Neuron (in vitro differentiated cells): ENCODE measurements around the gene MCFD2.

Source experiments
- H2AFZ ChIP-seq: one replicate; pipeline ENCODE4 v1.6.1; 2013; ENCODE audit warnings: low read depth, mild to moderate bottlenecking, inconsistent platforms, low read length, moderate library complexity
- H3K27me3 ChIP-seq: one replicate; pipeline ENCODE4 v1.6.1; 2013; ENCODE audit warnings: low read length; ENCODE audit not compliant: insufficient read depth
- H3K36me3 ChIP-seq: one replicate; pipeline ENCODE4 v1.6.1; 2013; ENCODE audit warnings: low read length; ENCODE audit not compliant: insufficient read depth
- H3K4me1 ChIP-seq: one replicate; pipeline ENCODE4 v1.6.1; 2013; ENCODE audit warnings: low read length; ENCODE audit not compliant: insufficient read depth
- H3K4me3 ChIP-seq: 2 replicates; pipeline ENCODE4 v1.5.1; 2013; ENCODE audit warnings: mild to moderate bottlenecking, low read length, moderate library complexity
- H3K9me3 ChIP-seq: one replicate; pipeline ENCODE4 v1.6.1; 2013; ENCODE audit warnings: low read length

Gene MCFD2

GRCh38 chr2:46925474-46926351, 10.1 kb upstream of the MCFD2 start:
- Histone ChIP-seq H3K36me3 (no peaks in the 10 kb centered on the region), H3K4me3 (no peak overlapping the region), H2AFZ (no peak overlapping the region)

DNA sequence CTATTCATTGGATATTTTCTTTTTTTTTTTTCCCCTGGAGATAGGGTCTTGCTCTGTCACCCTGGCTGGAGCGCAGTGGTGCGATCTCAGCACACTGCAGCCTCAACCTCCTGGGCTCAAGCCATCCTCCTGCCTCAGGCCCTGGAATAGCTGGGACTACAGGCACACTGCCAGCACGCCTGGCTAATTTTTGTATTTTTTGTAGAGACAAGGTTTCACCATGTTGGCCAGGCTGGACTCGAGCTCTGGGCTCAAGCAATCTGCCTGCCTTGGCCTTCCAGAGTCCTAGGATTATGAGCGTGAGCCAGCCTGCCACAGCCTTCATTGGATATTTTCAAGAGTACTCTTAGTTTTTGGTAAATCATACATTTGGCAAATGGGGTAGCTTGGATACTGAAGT, 9.0 kb upstream of the MCFD2 start:
- no peaks in the 10 kb centered on the region for H3K4me1 ChIP-seq
- H3K9me3 ChIP-seq, result peaks cover 21% of the 10 kb centered on the region
- no peaks in the 10 kb centered on the region for H3K36me3 ChIP-seq
- no peak overlapping the region for H3K4me3 ChIP-seq
- H2AFZ ChIP-seq, result no peak overlapping the region
- no peaks in the 10 kb centered on the region for H3K27me3 ChIP-seq

More at GRCh38 chr2:46925474-46926351, 10.1 kb upstream of the MCFD2 start:
- H3K27me3 ChIP-seq, result no peaks in the 10 kb centered on the region
- H3K9me3 ChIP-seq, result peaks cover 21% of the 10 kb centered on the region
- no peaks in the 10 kb centered on the region for H3K4me1 ChIP-seq

DNA sequence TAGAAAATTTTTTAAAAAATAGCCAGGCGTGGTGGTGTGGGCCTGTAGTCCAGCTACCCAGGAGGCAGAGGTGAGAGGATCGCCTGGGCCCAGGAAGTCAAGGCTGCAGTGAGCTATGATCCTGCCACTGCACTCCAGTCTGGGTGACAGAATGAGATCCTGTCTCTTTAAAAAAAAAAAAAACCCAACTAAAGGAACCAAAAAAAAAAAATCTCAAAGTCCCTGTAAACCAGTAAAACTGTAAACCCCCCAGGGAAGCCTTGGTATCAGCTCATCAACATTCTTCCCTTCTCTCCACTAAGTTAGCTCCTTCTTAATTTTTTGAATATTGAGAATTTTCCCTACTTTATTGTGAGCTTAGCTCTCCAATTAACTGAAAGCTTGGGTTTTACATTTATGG, 8.4 kb upstream of the MCFD2 start:
- Histone ChIP-seq H3K4me3 (no peak overlapping the region), H3K4me1 (no peaks in the 10 kb centered on the region), H2AFZ (no peak overlapping the region), H3K9me3 (peaks cover 21% of the 10 kb centered on the region), H3K36me3 (peaks cover 2% of the 10 kb centered on the region), H3K27me3 (no peaks in the 10 kb centered on the region)

DNA sequence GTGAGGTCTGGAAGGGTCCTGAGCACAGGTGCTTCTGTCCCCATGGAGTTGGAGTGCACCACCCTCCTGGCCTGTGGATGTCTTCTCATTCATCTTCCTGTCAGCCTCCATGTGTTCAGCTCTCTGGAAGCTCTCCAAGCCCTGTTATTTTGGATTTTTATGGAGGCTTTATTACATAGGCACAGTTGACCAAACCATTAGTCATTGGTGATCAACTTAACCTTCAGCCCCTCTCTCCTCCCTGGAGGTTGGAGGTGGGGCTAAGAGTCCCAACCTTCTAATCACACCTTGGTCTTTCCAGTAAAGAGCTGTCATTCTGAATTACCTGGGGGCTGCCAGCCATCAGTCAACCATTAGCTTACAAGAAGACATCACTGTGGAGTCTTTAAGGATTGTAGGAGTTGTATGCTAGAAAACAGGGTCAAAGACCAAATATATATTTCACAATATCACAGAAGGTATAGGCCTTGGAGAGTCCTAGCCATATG, 7.5 kb upstream of the MCFD2 start:
- H3K9me3 ChIP-seq, result peaks cover 16% of the 10 kb centered on the region
- H3K27me3 ChIP-seq, result no peaks in the 10 kb centered on the region
- no peak overlapping the region for H2AFZ ChIP-seq
- H3K4me1 ChIP-seq, result no peaks in the 10 kb centered on the region
- no peak overlapping the region for H3K4me3 ChIP-seq
- H3K36me3 ChIP-seq, result peaks cover 2% of the 10 kb centered on the region

GRCh38 chr2:46922606-46923005, 7.0 kb upstream of the MCFD2 start:
- Histone ChIP-seq H3K36me3 (peaks cover 2% of the 10 kb centered on the region), H3K9me3 (peaks cover 13% of the 10 kb centered on the region), H3K4me3 (no peak overlapping the region), H3K27me3 (no peaks in the 10 kb centered on the region), H3K4me1 (no peaks in the 10 kb centered on the region), H2AFZ (no peak overlapping the region)

DNA sequence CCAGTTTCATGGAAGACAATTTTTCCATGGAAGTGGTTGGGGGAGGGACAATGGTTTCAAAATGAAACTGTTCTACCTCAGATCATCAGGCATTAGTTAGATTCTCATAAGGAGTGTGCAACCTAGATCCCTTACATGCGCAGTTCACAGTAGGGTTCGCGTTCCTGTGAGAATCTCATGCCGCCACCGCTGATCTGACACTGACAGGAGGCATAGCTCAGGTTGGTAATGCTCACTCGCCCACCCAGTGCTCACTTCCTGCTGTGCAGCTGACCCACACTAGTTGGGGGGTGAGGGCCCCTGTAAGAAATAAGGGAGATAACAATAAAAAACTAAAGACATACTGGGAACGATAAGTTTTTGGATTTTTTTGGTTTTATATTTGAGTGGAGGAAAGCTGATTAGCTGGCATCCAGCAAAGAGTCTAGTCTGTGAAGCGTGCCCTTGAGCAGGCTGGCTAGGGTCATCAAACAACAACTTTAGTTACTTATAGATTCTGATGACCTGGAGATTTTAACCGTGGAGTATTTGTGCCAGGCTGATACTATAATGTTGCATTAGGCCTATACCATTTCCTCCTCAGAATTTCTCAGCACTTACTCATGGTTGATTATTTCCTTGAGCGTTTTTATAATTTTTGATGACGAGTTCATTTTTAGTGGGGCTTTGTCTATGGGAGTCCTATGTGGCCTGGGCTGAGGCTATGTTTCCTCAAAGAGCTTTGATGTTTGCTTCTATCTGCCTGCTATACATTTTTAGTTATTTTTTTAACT, 6.3 kb upstream of the MCFD2 start:
- no peak overlapping the region for H2AFZ ChIP-seq
- H3K4me1 ChIP-seq, result peaks cover 5% of the 10 kb centered on the region
- no peak overlapping the region for H3K4me3 ChIP-seq
- H3K36me3 ChIP-seq, result peaks cover 2% of the 10 kb centered on the region
- H3K9me3 ChIP-seq, result peaks cover 10% of the 10 kb centered on the region
- no peaks in the 10 kb centered on the region for H3K27me3 ChIP-seq

DNA sequence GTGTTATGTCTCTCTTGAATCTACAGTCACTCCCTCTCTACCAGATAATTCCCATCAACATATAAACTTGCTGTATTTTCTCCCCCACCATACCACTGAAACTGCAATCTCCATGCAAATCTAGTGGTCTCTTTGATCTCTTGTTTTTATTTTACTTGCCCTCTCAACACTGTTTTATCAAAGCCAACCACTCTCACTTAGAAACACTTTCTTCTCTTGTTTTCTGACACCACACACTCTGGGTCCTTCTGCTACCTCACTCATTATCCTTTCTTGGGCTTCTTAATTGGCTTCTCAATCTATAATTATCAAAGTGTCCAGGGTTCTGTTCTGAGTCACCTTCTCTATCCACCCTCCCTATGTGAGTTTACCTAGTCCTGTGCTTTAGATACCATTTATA, 2.0 kb upstream of the MCFD2 start:
- peak overlapping the region; percentile 9 for H3K4me3 ChIP-seq
- no peaks in the 10 kb centered on the region for H3K27me3 ChIP-seq
- no peak overlapping the region for H2AFZ ChIP-seq
- no peaks in the 10 kb centered on the region for H3K9me3 ChIP-seq
- peaks cover 15% of the 10 kb centered on the region for H3K4me1 ChIP-seq
- peaks cover 5% of the 10 kb centered on the region for H3K36me3 ChIP-seq

GRCh38 chr2:46915811-46916630, 415 bp upstream of the MCFD2 start:
- peaks cover 15% of the 10 kb centered on the region for H3K4me1 ChIP-seq
- H3K4me3 ChIP-seq, result peak overlapping the region; percentile 83
- H3K9me3 ChIP-seq, result no peaks in the 10 kb centered on the region
- peak overlapping the region; percentile 67 for H2AFZ ChIP-seq
- H3K27me3 ChIP-seq, result no peaks in the 10 kb centered on the region
- peaks cover 8% of the 10 kb centered on the region for H3K36me3 ChIP-seq

GRCh38 chr2:46914578-46915230, 902 bp downstream of the MCFD2 start:
- Histone ChIP-seq H3K4me1 (peaks cover 15% of the 10 kb centered on the region), H2AFZ (peak overlapping the region; percentile 66), H3K4me3 (peak overlapping the region; percentile 83), H3K36me3 (peaks cover 17% of the 10 kb centered on the region), H3K27me3 (no peaks in the 10 kb centered on the region), H3K9me3 (no peaks in the 10 kb centered on the region)

- Histone ChIP-seq H3K4me1 (peaks cover 15% of the 10 kb centered on the region), H3K9me3 (no peaks in the 10 kb centered on the region), H3K36me3 (peaks cover 24% of the 10 kb centered on the region), H2AFZ (no peak overlapping the region), H3K27me3 (no peaks in the 10 kb centered on the region), H3K4me3 (peak overlapping the region; percentile 83)
These were observed 1.9 kb downstream of the MCFD2 start for GRCh38 chr2:46913471-46914381.

GRCh38 chr2:46909771-46910419, 5.7 kb downstream of the MCFD2 start:
- peaks cover 10% of the 10 kb centered on the region for H3K4me1 ChIP-seq
- H2AFZ ChIP-seq, result no peak overlapping the region
- H3K36me3 ChIP-seq, result peaks cover 57% of the 10 kb centered on the region
- H3K9me3 ChIP-seq, result no peaks in the 10 kb centered on the region
- no peaks in the 10 kb centered on the region for H3K27me3 ChIP-seq
- no peak overlapping the region for H3K4me3 ChIP-seq
